A549 treated with GW870086 at 1 μM for 4 hours (cell line): Measurements from ENCODE around the gene DPP9. TPM values are rescaled to one million over a fixed set of nuclear protein-coding genes. Genes with fewer than 3 reads are reported as not detected.

Source experiments
- total RNA-seq: library from RNA; stranded (reverse); fragments of 200-300 nt; extraction: Qiagen RNA extraction; gene quantifications from 5 replicates; pipeline ENCODE4 v1.2.3, GENCODE V29; 2022; ENCODE audit warnings: low read depth

DPP9 gene
- total RNA-seq = 53.4 to 65.4 TPM (median 59.7 TPM) in 5 replicates

DNA sequence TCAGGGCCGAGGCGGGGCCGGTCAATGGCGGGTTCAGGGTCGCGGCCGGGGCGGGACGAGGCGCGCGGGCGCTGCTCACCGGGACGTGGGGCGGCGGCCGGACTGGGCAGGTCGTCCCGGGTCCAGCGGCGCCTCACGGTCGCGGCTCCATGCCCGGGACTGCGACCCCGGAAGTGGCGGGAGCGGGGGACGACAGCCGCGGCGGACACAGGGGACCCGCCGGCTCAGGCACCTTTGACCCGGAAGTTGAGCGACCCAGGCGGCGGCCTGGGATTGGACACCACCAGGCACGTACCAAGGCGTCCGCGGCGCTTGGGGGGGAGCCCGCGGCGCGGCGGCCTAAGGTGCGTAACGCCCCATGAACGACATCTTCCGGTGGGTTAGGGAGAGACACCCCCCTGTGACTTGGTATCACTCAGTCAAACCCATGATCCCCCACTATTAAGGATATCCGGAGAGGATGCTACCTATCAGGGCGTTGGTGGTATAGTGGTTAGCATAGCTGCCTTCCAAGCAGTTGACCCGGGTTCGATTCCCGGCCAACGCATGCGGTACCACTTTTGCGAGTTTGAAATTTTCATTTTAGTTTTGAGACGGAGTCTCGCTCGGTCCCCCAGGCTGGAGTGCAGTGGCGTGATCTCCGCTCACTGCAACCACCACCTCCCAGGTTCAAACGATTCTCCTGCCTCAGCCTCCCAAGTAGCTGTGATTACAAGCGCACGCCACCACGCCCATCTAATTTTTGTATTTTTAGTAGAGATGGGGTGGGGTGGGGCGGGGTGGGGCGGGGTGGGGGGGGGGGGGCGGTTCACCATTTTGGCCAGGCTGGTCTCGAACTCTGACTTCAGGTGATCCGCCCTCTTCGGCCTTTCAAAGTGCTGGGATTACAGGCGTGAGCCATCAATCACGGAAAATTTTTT lies at the start of gene DPP9:
Gene DPP9, minus strand, starts transcription at position 248 of the 920 bp plus-strand sequence. CDS start 3,936 bp downstream, outside the sequence.

DNA sequence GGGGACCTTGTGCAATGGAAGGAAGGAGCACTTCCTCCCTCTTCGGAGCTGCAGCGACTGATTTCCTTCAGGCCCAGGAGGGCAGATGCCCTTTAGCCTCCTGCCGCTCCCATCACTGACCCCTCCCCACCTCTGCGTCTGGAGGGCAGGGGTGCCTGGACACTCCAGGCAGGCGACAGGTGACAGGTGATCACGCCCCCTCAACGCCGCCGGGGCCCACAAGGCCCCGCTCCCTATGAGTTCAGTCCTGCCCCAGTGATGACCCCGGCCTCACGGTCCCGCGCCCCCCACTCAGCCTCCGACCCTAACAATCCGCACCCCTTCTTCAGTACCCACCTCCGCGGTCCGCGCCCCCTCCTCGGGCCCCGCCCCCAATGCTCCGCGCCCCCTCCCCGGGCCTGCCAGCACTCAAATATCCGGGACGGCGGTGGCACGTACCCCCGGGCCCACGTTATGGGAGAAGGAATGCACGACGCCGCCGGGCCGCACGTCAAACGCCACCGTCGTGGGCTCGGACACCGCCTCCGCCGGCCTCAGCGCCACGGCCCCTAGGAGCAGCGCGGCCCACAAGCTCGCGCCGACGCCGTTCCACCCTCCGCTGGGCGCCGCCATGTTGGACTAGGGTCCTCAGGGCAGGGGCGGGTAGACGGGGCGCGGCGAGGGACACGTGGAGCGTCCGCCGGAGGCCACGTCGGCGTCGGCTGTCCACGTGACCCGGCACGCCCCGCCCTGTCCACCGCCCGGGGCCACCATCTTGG lies 53.7 kb downstream of the DPP9 start, which contains the start of gene MYDGF:
Gene MYDGF, minus strand, starts transcription at position 620 of the 758 bp plus-strand sequence. Its CDS starts 8 bp downstream, at position 612.

DNA sequence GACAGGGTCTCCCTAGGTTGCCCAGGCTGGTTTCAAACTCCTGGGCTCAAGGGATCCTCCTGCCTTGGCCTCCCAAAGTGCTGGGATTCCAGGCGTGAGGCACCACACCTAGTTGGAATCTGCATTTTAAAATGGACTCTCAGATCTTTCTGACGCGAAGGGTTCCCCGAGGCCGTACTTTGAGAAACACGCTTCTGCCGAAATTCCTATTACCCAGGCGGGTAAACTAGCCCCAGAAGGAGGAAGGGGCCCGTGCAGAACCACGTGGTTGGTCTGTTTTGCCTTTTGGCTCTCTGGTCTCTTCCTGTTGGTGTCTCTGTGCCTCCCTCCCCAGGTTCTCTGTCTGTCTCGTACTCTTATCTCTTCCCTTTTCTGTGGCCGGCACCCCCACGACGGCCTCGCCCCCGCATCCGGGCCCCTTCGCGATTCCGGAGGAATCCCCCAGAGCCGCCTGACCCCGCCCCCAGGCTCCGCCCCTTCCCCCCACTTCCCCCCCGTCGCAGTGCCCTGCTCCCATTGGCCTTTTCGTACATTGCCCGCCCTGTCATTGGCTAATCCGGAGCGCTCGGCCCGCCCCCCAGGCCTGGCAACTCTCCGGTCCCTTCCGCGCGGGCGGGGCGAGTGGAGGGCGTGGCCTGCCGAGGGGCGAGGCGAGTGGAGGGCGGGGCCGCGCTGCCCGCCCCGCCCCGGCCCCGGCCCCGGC lies 84.7 kb downstream of the DPP9 start, which contains the start of gene TNFAIP8L1:
Gene TNFAIP8L1, plus strand, starts transcription at position 689 of the 703 bp plus-strand sequence. CDS start 12,354 bp downstream, outside the sequence.

Other genes with a start within 250 kb of the DPP9 start
- gene PLIN4, start 205.4 kb downstream of the DPP9 start, total RNA-seq = 0.18 to 0.23 TPM (median 0.19 TPM) in 5 replicates
- 0.10 to 0.15 TPM (median 0.12 TPM) in 3 of 5 replicates, not detected in the others for gene PLIN5, start 188.6 kb downstream of the DPP9 start, total RNA-seq
- gene LRG1, start 183.8 kb downstream of the DPP9 start, total RNA-seq = 0.08 to 0.41 TPM (median 0.11 TPM) in 4 of 5 replicates, not detected in the other
- gene SEMA6B, start 164.2 kb downstream of the DPP9 start, total RNA-seq = 4.5 to 6.2 TPM (median 5.5 TPM) in 5 replicates
- 2.9 to 4.5 TPM (median 3.9 TPM) in 5 replicates for gene TNFAIP8L1, start 84.3 kb downstream of the DPP9 start, total RNA-seq
- 122 to 151 TPM (median 136 TPM) in 5 replicates for gene MYDGF, start 53.5 kb downstream of the DPP9 start, total RNA-seq
- 5.6 to 6.3 TPM (median 6.1 TPM) in 5 replicates for gene FEM1A, start 67.9 kb upstream of the DPP9 start, total RNA-seq
- gene TICAM1, start 107.9 kb upstream of the DPP9 start, total RNA-seq = 7.2 to 10.1 TPM (median 9.7 TPM) in 5 replicates
- 150 to 164 TPM (median 160 TPM) in 5 replicates for gene PLIN3, start 143.8 kb upstream of the DPP9 start, total RNA-seq
- not detected in 5 replicates for gene ARRDC5, start 179.1 kb upstream of the DPP9 start, total RNA-seq
- 39.2 to 48.7 TPM (median 43.0 TPM) in 5 replicates for gene UHRF1, start 185.7 kb upstream of the DPP9 start, total RNA-seq
- gene KDM4B, start 245.3 kb upstream of the DPP9 start, total RNA-seq = 6.6 to 10.3 TPM (median 9.6 TPM) in 5 replicates